GM12891 (cell line): Measurements from ENCODE around the gene RUNX2.

Experiments
- POLR2A ChIP-seq: IDR thresholded peaks from 2 replicates; pipeline ENCODE4 v1.6.1; 2011; ENCODE audit warnings: low read depth, low read length, control low read depth
- POLR2AphosphoS5 ChIP-seq: IDR thresholded peaks from 2 replicates; pipeline ENCODE4 v1.6.1; 2011; ENCODE audit warnings: low read depth, low read length, control low read depth
- SPI1 ChIP-seq: IDR thresholded peaks from 2 replicates; pipeline ENCODE4 v1.6.1; 2011; ENCODE audit warnings: low read depth, low read length, control low read depth

GRCh38 chr6:45504947-45505346, 176.8 kb downstream of the RUNX2 start:
- no peak for TF ChIP-seq POLR2A
- no peak for TF ChIP-seq POLR2AphosphoS5
- TF ChIP-seq SPI1, result no peak
